Activated gamma-delta T cell treated with anti-CD3 and anti-CD28 coated beads, Interleukin-2, amount 50 U/mL, for 16 hours (primary cell): ENCODE results near the gene SLC17A9.

Experiments used
- DNase-seq: peaks from one replicate; pipeline ENCODE4 v3.0.0-alpha.2; 2020; ENCODE audit warnings: low read depth

Gene SLC17A9

DNA sequence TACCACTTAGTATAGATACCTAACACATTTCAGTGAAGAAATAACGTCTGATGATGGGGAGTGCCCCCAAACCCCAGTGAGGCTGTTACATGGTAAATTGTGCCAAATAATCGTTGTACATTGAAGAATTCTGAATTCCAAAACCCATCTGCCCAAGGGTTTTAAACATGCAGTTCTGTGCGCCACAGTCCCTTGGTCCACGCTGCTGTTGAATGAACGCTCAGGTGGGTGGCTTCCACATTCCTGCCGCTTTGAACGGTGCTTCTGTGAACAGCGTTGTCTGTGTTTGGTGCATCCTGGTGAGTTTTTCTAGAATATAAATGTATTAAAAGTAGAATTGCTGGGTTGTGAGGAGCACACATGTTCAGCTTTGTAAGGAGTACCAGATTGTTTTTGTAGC, 11.6 kb upstream of the SLC17A9 start:
- DNase-seq: no peak

DNA sequence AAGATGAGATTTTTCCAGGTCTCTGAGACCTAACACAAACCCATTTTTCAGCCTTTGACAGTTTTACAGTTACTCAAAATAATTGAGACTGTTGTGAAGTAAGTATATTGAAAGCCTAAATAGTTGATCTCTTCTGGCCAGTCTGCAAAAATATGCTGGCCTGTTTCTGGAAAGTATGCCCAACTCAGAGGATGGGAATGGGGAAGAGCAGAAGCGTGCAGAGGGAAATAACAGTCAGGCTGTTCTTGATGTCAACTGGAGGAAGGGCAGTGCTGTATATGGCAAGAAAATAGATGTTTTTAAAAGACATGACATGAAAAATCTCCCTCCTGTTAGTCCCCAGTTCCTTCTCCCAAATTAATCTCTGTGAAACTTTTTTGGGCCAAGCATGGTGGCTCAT, 10.7 kb upstream of the SLC17A9 start:
- no peak for DNase-seq

DNA sequence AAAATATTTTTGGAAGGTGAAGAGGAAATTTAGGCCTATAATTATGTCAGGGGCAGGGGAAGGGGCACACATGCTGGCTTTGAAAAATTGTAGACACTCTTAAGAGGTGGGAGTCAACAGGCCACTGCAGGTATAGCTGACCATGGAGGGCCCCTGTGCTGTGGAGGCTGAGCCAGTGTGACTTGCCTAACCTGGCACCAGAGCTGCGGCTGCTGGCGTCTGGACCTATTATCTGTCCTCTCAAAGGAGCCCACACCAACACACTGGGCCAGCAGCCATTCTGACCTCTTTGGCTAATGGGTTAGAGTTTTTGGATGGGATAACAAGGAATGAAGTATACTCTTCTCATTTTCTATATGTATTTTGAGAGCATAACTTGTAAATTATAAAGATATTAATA, 10.1 kb upstream of the SLC17A9 start:
- DNase-seq: no peak

DNA sequence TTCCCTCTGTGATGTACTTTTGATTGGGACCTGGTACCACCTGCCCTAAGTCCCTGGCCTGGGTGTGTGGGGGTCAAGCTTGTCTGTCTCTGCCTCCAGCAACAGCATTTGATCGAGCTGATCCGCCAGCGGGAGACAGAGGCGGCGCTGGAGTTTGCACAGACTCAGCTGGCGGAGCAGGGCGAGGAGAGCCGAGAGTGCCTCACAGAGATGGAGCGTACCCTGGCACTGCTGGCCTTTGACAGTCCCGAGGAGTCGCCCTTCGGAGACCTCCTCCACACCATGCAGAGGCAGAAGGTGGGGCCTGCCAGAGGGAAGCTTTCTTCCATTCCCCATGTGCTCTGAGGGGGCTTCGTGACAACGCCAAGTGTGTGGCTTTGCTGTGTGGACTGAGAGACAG, 9.1 kb upstream of the SLC17A9 start:
- no peak for DNase-seq

DNA sequence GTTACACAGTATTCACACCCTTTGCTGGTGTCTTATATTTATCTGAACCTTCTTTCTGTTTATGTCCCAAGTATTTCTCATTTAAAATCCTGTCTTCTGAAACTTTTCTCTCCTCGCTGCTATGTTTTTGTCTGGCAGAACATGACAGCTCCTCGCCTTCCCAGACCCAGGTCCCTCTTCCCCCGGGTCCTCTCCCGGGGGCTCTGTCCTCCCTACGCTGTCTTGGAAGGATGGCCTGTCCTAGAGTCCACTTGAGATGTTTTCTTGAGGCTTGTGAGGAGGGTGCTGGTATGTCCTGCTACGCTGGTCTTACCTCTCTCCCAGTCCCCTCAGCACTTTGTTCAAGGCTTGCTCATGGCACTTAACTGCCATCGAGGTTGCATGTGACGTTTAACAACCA, 8.3 kb upstream of the SLC17A9 start:
- DNase-seq: no peak

DNA sequence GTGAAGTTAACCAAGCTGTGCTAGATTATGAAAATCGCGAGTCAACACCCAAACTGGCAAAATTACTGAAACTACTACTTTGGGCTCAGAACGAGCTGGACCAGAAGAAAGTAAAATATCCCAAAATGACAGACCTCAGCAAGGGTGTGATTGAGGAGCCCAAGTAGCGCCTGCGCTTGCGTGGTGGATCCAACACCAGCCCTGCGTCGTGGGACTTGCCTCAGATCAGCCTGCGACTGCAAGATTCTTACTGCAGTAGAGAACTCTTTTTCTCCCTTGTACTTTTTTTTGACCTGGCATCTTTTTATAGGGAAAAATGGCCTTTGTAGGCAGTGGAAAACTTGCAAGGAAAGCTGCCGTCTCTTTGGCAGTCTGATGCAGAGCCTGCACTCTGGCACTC, 7.8 kb upstream of the SLC17A9 start:
- no peak for DNase-seq

DNA sequence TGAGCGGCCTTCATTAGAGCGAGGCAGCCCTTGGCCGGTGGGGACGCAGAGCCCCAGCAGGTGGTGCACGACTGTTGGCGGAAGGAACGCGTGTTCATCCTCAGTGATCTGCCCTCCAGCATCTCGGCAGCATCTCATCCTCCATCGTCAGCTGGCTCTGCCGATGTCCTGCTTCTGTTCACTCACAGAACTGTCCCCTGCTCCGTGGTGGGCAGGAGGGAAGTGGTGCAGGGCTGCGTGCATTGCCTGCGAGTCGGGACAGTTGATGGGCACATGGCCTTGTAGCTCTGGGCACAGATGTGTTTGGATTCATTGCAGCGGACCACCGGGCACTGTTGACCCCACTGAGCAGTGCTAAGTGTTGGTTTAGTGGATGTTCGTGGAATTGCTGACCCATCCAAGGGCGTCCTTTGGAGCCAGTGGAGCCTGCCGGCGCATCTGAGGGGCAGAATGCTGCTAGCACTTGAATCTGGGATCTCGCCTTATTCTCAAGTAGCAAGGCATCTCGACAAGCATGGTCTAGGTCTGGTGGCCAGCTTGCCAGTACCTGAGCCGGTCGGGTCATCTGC, 6.7 kb upstream of the SLC17A9 start:
- no peak for DNase-seq

DNA sequence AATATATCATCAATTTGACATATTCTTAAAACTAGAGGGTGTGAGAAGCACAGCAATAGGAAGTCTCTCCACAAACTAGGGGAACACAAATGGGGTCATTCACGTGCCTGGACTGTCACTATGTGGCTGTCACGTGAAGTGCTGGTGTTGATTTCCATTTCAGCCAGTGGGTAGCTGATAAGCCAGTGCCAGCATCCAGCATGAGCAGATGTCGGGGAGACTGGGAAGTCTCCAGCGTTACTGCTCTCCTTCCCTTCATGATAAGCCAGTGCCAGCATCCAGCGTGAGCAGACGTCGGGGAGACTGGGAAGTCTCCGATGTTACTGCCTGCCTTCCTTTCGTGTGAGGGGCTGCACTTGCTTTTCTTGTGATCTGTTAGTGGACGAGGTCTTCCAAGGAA, 5.6 kb upstream of the SLC17A9 start:
- DNase-seq: no peak

DNA sequence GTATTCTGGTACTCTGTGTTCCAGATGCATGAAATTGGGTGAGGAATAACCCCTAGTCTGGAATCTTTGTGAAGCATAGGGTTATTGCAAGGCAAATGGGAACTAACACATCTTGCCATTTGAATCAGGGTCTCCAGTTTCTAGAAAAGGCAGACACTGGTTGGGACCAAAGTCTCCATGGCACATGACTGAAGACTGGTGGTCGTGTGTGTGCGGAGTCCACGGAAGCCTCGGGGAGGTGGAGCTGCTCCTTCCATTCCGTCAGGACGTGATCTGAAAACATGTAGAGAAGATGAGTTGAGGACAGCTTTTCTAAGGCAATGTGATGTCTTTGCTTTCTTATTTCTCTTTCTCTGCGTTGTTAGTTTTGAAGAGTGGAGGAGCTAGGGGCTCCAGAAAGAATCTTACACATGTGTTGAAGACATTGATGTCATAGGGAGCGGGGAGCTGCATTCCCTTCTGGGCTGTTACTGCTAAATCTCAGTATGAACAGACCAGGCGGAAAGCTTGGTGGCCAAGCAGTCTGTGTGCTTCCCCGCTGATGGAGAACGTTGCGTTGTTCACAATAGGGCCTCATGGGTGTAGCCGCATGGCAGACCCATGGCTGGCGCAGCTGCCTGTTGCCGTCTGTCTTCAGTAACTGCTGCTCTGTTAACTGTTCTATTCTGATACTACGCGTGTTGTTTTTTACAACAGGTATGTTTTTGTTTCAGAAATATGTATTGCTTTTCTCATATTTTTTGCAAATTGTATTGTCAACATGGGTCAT, 4.8 kb upstream of the SLC17A9 start:
- no peak for DNase-seq

DNA sequence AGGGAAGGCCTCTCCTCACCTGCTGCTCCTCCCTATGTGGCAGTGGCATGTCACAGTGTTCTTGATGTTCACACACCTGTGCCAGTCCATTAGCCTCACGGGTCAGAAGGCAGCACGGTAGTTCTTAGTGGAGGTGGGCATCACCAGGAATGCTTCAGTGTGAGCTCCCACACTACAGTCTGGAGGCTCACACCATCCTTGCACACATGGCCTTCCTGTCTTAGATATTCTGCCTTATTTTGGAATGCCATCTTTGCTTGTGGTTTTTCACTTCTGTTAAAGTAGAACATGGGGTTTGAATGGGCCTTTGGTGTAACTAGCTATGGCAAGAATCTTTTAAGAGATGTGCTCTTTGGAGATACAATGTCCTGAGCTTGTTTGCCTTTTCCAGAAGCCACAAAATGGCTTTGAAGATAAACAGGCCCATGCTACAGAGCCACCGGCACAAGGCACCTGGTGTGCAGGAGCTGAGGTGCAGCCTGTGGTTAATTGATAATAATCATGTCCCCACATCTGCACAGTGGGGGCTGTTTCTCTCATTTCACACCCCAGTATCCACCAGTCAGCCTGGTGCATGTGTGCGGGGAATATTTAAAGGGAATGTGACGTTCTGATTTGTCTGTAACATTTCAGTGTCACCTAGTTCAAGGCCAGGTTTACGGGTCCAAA, 3.2 kb upstream of the SLC17A9 start:
- no peak for DNase-seq

DNA sequence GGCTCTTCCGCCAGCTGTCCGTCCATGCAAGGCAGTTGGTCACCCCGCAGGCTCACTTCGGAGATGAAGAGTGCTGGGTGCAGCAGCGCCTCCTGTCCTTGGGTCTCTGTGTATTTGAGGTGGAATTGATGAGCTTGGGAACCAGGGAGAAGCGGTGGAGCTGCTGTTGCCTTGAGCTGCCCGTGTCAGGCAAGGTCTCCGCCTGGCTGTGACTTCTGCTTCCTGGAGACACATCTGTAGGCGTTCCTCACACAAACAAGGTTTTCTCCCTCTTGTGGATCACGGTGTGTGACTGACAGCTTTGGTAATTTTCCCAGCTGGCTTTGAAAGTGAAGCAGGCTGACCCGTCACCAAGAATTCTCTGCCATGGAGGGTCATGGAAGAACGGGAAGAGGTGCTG, 2.5 kb upstream of the SLC17A9 start:
- no peak for DNase-seq

DNA sequence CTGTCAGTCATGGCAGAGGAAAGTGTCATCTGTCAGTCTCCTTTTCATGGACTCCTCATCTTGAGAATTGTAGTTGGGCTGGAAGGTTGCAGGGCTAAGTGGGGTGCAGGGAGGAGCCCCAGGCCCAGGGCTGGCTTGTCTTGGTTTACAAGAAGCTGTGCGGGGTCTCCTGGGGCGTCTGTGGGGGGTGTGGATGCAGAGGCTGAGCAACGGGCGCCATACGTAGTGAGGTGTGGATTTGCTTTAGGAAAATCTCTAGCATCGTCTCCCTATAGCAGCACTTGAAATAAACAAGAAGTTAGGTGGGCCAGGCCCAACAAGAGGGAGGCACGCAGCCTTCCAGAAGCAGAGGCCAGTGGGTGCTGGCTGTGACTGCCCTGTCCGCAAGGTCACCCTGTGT, 1.8 kb upstream of the SLC17A9 start:
- DNase-seq: no peak

DNA sequence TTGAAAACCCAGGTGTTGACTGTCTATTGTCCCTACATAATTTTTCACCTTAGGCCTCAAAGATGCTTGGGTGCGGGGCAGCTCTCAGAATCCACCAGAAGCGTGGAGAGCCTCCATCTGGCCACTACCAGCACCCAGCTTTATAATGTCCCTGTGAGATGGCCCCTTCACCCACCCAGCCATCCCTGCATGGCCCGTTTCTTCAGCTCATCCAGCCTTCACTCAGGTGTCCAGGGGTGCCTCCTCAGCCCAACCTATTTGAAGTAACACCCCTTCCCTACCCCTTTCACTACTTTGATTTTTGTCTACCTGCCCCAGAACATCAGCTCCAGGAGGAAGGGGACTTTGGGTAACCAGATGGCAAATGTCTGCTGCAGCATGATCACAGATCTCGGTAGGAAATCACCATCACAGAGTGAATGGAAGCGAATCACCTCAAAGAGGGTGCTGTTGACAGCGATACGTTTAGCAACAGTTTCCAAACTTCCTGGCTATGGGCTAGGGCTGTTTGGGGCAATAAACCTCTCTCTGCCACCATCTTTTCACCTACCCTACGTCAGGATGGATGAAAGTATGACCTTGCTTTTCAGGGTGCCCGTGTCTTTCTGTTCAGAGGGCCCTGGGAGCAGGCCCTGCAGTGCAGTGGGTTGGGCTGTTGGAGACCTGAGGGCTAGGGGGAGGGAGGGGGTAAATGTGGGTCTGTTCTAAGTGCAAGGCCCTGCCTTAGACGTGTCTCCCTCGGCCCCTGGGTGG, 1.2 kb upstream of the SLC17A9 start:
- no peak for DNase-seq

DNA sequence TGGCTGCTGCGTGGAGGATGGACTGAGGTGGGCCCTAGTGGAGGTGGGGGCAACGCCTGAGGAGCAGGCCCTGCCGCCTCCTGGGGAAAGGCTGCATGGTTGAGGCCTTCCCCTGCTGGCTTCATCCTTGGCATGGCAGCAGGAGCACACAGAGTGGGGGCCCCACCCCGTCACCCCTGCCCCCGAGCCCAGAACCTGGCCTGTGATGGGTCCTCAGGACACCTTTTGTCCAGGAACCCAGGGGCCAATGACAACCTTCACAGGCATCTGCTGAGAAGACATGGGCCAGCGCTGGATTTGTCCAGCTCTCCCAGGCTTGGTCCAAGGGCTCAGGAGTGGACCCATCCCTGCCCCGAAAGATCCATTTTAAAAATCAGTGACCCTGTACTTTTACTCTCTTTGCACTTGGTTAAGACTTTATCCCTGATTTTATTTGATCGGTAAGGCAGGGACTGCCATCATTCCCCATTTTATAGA, 575 bp upstream of the SLC17A9 start:
- no peak for DNase-seq

DNA sequence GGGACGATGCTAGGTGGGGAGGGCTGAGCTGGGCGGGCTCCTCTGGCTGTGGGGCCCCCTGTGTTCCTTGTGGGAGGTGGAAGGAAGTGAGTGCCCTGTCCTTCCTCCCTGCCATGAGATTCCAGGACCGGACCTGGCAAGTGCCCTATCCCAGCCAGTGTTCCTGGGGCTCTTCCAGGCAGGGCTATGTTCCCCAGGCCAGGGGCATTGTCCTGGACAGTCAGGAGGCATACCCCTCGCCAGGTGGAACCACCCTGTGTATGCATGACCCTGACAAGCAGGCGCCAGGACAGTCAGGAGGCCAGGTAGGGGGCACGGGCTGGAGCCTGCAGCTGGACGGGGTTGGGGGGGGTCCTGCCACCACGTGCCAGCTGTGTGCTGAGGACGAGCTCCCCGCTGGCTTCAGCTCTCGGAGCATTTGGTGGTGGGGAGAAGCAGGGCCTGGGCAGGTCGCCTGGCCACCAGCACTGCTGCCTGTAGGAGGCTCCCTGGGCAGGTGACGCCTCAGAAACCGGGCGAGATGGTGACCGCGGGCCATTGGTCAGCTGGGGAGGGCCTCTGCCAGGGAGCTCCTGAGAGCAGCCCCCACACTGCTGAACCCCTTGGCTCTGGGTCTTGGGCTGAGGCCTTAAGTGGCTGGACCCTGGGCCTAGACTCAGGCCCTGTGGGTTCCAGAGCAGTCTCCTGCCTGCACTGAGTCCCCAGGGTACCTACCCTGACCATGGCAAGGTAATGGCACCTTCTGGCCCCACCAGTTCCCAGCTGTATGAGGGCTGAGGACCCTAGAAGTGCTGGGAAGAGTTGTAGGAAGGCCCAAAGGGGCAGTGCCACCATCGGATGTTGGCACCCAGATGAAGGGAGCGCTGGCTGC, 694 bp downstream of the SLC17A9 start:
- DNase-seq: no peak

DNA sequence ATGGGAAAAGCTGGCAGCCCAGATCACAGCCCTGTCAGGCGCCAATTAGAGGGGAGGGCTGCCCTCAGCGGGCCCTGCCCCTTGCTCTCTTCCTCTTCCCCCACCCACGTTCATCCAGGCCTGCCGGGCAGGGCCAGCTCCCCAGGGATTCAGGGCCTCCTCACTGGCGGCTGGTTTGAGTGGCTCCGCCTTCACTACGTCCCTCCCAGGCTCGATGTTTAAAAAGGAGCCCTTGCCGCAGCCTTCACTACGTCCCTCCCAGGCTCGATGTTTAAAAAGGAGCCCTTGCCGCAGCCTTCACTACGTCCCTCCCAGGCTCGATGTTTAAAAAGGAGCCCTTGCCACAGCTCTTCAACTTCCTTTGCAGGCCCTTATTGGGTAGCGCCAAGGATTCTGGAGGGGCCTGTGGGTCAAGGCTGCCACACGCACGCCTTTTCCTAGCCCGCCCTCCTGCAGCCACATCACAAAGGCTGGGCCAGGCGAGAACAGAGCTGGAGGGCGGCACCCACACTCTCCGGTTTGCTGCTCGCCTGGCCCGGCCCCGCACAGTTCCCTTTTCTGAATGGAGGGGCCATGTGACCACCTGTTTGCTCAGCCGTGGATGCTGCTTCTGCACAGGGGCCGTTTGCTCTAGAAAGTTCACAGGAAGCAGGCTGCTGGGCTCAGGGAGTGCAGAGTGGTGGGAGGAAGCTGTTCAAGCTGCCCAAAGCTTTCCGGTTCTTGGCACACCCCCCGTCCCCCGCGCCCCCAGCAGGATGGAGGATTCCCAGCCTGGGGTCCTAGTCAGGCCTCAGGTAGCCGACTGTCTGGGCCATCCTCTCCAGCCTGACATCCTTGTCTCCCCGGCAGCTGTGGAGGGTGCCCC, 1.6 kb downstream of the SLC17A9 start:
- DNase-seq: peak; percentile 50

DNA sequence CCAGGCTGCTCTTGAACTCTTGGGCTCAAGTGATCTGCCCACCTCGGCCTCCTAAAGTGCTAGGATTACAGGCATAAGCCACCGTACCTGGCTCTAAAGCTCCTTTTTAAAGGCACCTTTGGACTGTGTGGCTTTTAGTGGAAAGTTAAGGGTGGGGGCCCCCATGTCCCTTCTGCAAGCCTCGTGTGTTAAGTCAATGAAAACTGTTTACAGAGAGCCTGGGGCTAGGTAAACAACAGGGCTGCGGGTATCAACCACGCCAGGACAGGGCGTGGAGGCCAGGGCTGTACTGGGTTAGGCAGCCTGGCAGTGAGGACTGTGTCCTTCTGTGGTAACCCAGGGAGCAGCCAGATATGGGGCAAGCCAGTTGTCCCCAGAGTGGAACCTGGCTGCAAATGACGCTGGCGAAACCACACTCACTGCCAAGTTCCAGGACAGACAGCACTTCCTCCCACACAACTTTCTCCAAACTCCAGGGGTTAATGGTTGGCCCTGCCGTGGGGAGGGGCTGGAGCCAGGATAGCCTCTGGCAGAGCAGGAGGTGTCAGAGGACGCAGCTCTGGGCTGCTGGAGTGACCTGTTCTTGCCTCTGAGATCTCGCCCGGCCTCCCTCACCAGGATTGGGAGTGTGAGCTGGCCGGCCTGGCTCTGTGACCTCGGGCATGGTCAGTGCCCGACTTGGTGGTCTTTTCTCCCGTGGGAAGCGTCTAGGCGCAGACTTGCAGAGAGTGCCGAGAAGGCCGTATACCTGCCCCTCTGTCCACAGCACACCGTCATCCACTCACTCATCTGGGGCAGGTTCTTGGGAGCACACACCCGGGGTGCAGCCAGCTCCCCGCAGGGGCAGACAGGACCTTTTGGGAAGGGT, 3.2 kb downstream of the SLC17A9 start:
- no peak for DNase-seq

DNA sequence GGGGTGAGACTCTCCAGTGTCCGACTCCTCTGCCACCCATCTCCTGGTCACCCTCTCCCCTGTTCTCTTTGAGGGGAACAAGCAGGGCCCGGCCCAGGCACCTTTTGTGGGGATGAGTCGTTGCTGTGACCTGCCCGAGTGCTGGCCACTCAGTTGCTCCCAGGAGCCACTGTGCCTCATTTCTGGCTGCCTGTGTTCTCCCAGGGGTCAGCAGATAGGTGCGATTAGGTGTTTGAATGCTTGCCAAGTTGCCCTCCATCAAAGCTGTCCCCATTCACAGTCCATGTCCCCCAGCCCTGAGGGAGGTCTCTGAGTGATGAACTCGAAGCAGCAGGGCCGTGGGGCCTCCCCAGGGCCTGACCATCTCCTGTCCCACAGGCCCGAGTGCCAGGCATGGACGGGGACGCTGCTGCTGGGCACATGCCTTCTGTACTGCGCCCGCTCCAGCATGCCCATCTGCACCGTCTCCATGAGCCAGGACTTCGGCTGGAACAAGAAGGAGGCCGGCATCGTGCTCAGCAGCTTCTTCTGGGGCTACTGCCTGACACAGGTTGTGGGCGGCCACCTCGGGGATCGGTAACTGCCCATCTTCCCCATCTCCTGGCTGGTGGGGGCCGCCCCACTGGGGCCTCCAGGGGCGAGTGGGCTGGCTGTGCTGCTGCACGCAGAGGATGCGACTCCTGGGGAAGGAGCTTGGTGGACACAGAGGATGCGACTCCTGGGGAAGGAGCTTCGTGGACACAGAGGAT, 4.1 kb downstream of the SLC17A9 start:
- no peak for DNase-seq
